Measurements from ENCODE around the gene KCNF1.

KCNF1 gene

GRCh38 chr2:10880586-10881321 lies 31.0 kb upstream of the KCNF1 start:
- DNase-seq (ENCODE audit: low spot score) (no peak), FAIRE-seq (no peak)

- no peak for DNase-seq (ENCODE audit: low spot score)
- FAIRE-seq = no peak
These were observed 29.2 kb upstream of the KCNF1 start for GRCh38 chr2:10882568-10882967.

- FAIRE-seq = no peak
- DNase-seq (ENCODE audit: low spot score) = no peak
These were observed 28.7 kb upstream of the KCNF1 start for GRCh38 chr2:10883066-10883465.

GRCh38 chr2:10883801-10884478 lies 27.8 kb upstream of the KCNF1 start:
- no peak for FAIRE-seq

GRCh38 chr2:10884574-10884975 lies 27.2 kb upstream of the KCNF1 start:
- no peak for FAIRE-seq
- DNase-seq (ENCODE audit: low spot score) = no peak

More at GRCh38 chr2:10883801-10884478, 27.8 kb upstream of the KCNF1 start:
- DNase-seq (ENCODE audit: low spot score) = no peak

GRCh38 chr2:10885094-10885860 lies 26.5 kb upstream of the KCNF1 start:
- DNase-seq (ENCODE audit: low spot score) (no peak), FAIRE-seq (no peak)

GRCh38 chr2:10887476-10887875 lies 24.3 kb upstream of the KCNF1 start:
- FAIRE-seq (no peak), DNase-seq (ENCODE audit: low spot score) (no peak)

GRCh38 chr2:10889651-10890215 lies 22.0 kb upstream of the KCNF1 start:
- FAIRE-seq (no peak), DNase-seq (ENCODE audit: low spot score) (no peak)

- DNase-seq (ENCODE audit: low spot score) (no peak), FAIRE-seq (no peak)
These were observed 20.9 kb upstream of the KCNF1 start for GRCh38 chr2:10890706-10891270.

- DNase-seq (ENCODE audit: low spot score) = no peak
- no peak for FAIRE-seq
These were observed 20.3 kb upstream of the KCNF1 start for GRCh38 chr2:10891390-10891789.

GRCh38 chr2:10891848-10892247 lies 19.9 kb upstream of the KCNF1 start:
- DNase-seq (ENCODE audit: low spot score) (no peak), FAIRE-seq (no peak)

GRCh38 chr2:10892316-10892715 lies 19.4 kb upstream of the KCNF1 start:
- DNase-seq (ENCODE audit: low spot score) (no peak), FAIRE-seq (no peak)

GRCh38 chr2:10892796-10893350 lies 18.9 kb upstream of the KCNF1 start:
- DNase-seq (ENCODE audit: low spot score) = no peak

GRCh38 chr2:10894264-10894935 lies 17.3 kb upstream of the KCNF1 start:
- DNase-seq (ENCODE audit: low spot score) = no peak

More at GRCh38 chr2:10892796-10893350, 18.9 kb upstream of the KCNF1 start:
- no peak for FAIRE-seq

GRCh38 chr2:10895231-10895630 lies 16.5 kb upstream of the KCNF1 start:
- DNase-seq (ENCODE audit: low spot score) (no peak), FAIRE-seq (no peak)

More at GRCh38 chr2:10894264-10894935, 17.3 kb upstream of the KCNF1 start:
- FAIRE-seq = no peak

GRCh38 chr2:10897956-10898355 lies 13.8 kb upstream of the KCNF1 start:
- DNase-seq (ENCODE audit: low spot score) = no peak
- FAIRE-seq = no peak

- FAIRE-seq = no peak
- DNase-seq (ENCODE audit: low spot score) = peak; percentile 5
These were observed 11.3 kb upstream of the KCNF1 start for GRCh38 chr2:10900216-10901109.

- DNase-seq (ENCODE audit: low spot score) (no peak), FAIRE-seq (no peak)
These were observed 10.4 kb upstream of the KCNF1 start for GRCh38 chr2:10901160-10901939.

- no peak for DNase-seq (ENCODE audit: low spot score)
- FAIRE-seq = no peak
These were observed 7.9 kb upstream of the KCNF1 start for GRCh38 chr2:10903861-10904210.

All from RCC 7860 (cell line).